ENCODE measurements around the gene ADGRV1.

DNA sequence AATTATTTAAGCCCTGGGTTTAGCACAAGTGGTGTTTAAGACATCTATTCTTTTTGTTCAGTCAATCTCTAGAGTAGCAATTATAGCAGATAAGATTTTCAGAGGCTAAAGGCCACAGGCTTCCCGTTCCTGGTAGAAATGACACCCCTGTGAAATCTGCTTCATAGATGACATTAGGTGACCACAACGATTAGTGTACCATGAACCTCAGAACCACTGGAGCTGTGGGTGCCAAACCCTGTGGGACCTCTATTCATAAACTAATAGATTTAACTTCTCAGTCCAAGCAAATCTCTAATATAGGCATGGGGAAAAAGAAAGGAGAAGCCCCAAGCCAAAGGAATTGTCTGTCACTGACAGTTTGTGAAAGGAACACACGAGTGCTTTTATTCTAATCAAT lies 617.1 kb downstream of the ADGRV1 start:
- TF ChIP-seq, protein P1, sequence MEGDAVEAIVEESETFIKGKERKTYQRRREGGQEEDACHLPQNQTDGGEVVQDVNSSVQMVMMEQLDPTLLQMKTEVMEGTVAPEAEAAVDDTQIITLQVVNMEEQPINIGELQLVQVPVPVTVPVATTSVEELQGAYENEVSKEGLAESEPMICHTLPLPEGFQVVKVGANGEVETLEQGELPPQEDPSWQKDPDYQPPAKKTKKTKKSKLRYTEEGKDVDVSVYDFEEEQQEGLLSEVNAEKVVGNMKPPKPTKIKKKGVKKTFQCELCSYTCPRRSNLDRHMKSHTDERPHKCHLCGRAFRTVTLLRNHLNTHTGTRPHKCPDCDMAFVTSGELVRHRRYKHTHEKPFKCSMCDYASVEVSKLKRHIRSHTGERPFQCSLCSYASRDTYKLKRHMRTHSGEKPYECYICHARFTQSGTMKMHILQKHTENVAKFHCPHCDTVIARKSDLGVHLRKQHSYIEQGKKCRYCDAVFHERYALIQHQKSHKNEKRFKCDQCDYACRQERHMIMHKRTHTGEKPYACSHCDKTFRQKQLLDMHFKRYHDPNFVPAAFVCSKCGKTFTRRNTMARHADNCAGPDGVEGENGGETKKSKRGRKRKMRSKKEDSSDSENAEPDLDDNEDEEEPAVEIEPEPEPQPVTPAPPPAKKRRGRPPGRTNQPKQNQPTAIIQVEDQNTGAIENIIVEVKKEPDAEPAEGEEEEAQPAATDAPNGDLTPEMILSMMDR (IDR thresholded peaks at IDR 0.05), result no peak
- no peak for TF ChIP-seq RCOR1 (IDR thresholded peaks at IDR 0.05; ENCODE audit: low read length)
- no peak for TF ChIP-seq EP300 (IDR thresholded peaks at IDR 0.05; ENCODE audit: borderline replicate concordance in 1 of 2, low read depth in 1 of 2, low read length in 1 of 2)
- TF ChIP-seq TAF1 (IDR thresholded peaks at IDR 0.05; ENCODE audit: borderline replicate concordance, low read depth, low read length), result no peak
- no peak for TF ChIP-seq RFX5 (IDR thresholded peaks at IDR 0.05; ENCODE audit: low read length)
- TF ChIP-seq POLR2AphosphoS5 (IDR thresholded peaks at IDR 0.05; ENCODE audit: low read depth, low read length), result no peak
- TF ChIP-seq EZH2phosphoT487 (IDR thresholded peaks at IDR 0.05; ENCODE audit: borderline replicate concordance, low read depth), result no peak

Data from SK-N-SH (cell line).